ENCODE measurements around the gene RRAS.

The RRAS gene

GRCh38 chr19:49593233-49594113, 46.5 kb downstream of the RRAS start:
- no peak for DNase-seq

- DNase-seq: no peak
Observed at GRCh38 chr19:49592486-49593232, 47.3 kb downstream of the RRAS start.

DNA sequence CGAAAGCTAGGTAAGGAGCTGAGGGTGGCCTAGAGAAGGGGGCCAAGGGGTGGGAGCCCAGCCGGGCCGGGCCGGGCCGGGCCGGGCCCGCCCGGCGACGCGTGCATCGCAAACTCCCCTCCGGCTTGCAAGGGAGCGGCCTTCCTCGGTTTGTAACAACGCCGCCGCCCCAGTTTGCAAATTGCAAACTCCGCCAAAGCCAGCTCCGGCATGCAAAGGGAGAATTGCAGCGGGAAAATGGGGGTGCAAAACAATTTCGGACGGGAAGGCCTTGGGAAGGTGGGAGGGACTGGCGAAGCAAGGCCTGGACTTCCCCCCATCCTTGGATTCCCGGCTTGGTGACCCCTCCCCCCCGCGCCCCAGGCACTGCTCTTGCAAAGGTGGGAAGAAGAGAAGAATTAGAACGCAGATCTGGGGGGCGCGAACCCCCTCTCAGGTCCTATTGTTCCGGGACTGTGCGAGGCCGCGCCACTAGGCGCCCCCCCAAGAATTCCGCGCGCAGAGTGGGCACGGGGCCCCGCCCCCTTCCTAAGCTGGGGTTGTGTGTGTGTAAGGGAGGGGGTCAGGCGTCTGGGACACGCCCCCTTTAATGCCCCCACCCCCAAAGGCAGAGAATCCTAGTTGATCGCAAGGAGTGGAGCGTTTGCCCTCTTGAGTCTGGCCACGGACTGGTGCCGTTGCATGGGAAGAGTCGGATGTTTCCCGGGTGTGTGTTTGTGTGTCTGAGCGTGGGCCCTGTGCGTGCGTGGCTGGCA, 48.0 kb downstream of the RRAS start:
- DNase-seq: no peak

DNA sequence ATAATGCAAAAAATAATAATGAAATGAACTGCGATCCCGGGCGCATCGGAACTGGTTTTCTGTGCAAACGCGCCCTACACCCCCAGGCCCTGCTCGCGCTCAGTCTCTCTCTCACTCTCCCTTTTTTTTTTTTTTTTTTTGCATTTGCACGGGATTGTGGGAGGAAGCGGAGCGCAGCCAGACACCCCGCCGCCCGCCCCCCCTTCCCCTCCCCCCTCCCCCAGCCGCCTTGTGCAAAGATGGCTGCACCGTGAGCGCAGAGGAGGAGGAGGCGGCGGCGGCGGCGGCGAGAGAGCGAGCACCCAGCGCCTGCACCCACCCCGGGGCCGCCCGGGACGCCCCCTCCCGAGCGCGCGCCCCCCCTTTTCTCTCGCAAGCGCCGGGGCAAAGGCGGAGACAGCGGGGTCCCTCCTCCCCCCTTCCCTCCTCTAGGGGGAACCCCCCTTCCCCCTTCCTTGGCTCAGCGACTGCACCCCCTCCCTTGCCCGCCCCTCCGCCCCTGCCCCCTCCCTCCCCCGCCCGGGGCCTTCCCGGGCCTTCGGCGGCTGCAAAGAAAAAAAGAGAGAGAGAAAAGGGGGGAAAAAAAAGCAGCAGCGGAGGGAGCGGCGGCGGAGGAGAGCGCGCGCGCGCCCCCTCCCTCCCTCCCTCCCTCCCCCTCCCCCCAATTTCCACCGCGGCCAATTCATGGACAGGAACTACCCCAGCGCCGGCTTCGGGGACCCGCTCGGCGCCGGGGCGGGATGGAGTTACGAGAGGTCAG, 48.8 kb downstream of the RRAS start, which contains the start of gene PRR12:
Gene PRR12 (plus strand): TSS at position 212 of the 760 bp plus-strand sequence. CDS start 473 bp downstream, at position 685.
- DNase-seq: peak; percentile 39

GRCh38 chr19:49590071-49590970, 49.6 kb downstream of the RRAS start:
- DNase-seq: peak; percentile 87

DNA sequence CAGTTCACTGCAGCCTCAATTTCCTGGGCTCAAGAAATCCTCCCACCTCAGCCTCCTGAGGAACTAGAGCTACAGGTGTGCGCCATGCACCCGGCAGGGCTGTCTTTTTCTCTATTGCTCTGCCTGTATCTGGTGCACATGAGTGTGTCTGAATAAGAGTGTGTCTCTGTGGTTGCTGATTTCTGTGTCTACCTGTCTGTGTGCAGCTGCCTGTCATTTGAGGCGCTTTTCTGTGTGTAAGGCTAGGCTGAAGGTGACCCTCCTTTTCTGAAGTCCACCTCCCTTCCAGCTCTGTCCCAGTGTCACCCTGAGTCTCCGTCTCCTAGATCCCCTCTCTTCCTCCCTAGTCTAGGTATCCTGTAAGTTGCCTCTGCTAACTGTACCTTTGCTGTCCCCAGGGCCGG, 50.4 kb downstream of the RRAS start:
- no peak for DNase-seq

GRCh38 chr19:49588365-49589122, 51.4 kb downstream of the RRAS start:
- no peak for DNase-seq

- no peak for DNase-seq
Observed at GRCh38 chr19:49587227-49587626, 52.7 kb downstream of the RRAS start.

Measured in DMS79 (cell line).